HL-60 (cell line): ENCODE results near the gene SCN7A.
A peak's percentile ranks its signal among the peaks of the same experiment; 100 is the strongest.

Source experiments
- DNase-seq, 2 experiments: peaks; one replicate each; pipeline ENCODE4 v3.0.0-alpha.2; 2010 to 2020; ENCODE audit warnings: low read depth in 1 of 2, low spot score in 1 of 2
- H3K27ac ChIP-seq: fragments of 250-450 bp; sonication (Bioruptor Pico); replicated peaks from 2 replicates; pipeline ENCODE4 v1.5.1; 2020; ENCODE audit warnings: mild to moderate bottlenecking, moderate library complexity
- H3K27me3 ChIP-seq: fragments of 250-450 bp; sonication (Bioruptor Pico); 2 replicates; pipeline ENCODE4 v1.5.1; 2021; ENCODE audit warnings: mild to moderate bottlenecking, moderate library complexity; ENCODE audit not compliant: insufficient read depth, poor library complexity, severe bottlenecking
- H3K4me3 ChIP-seq: replicated peaks from 2 replicates; pipeline ENCODE4 v1.5.1; 2011; ENCODE audit warnings: mild to moderate bottlenecking, control low read depth, low read length; ENCODE audit not compliant: insufficient read depth
- GABPA ChIP-seq: IDR thresholded peaks from 2 replicates; pipeline ENCODE4 v1.6.1; 2012; ENCODE audit warnings: low read depth
- POLR2AphosphoS5 ChIP-seq: IDR thresholded peaks from 2 replicates; pipeline ENCODE4 v1.6.1; 2012; ENCODE audit warnings: low read depth
- SPI1 ChIP-seq: IDR thresholded peaks from 2 replicates; pipeline ENCODE4 v1.6.1; 2012; ENCODE audit warnings: low read depth, mild to moderate bottlenecking, borderline replicate concordance
- TF ChIP-seq, protein P1 (sequence below): IDR thresholded peaks from 2 replicates; pipeline ENCODE4 v1.6.1; 2012; ENCODE audit warnings: low read depth; ENCODE audit not compliant: insufficient replicate concordance
- TF ChIP-seq, protein P2 (sequence below): IDR thresholded peaks from one replicate; pipeline ENCODE4 v1.5.1; 2011; ENCODE audit warnings: low read length, control low read depth, inconsistent platforms; ENCODE audit not compliant: insufficient read depth

Gene SCN7A

DNA sequence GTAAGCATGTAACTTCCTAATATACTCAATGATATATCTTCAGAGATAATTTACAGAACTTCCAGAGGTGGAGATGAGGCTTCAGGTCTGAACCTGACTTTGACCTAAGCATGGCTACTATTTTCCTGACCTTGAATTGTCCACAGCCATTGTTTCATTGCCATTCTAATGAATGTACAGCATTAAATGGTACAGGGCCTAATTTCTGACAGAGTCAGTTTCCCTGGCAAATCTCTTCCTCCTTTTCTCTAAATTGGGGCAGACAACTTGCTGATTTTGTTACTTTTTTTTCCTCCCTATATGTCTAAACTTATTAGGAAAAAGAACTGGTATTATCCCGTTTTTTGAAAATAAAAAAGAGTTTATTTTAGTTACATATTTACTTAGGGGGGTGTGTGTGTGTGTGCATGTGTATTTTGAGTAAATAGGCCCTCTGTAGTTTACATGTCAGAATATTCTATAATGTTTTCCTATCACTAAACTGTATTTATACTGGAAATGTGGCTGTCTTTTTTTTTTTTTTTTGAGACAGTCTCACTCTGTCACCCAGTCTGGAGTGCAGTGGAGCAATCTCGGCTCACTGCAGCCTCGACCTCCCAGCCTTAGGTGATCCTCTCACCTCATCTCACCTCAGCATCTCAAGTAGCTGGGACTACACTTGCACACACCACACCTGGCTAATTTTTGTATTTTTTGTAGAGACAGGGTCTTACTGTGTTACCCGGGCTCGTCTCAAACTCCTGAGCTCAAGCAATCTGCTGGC, 75.0 kb downstream of the SCN7A start:
- H3K27ac ChIP-seq = no peak overlapping the region
- no peak overlapping the region for H3K4me3 ChIP-seq
- no peaks in the 10 kb centered on the region for H3K27me3 ChIP-seq
- TF ChIP-seq GABPA = no peak
- no peak for TF ChIP-seq POLR2AphosphoS5
- TF ChIP-seq, protein P1, sequence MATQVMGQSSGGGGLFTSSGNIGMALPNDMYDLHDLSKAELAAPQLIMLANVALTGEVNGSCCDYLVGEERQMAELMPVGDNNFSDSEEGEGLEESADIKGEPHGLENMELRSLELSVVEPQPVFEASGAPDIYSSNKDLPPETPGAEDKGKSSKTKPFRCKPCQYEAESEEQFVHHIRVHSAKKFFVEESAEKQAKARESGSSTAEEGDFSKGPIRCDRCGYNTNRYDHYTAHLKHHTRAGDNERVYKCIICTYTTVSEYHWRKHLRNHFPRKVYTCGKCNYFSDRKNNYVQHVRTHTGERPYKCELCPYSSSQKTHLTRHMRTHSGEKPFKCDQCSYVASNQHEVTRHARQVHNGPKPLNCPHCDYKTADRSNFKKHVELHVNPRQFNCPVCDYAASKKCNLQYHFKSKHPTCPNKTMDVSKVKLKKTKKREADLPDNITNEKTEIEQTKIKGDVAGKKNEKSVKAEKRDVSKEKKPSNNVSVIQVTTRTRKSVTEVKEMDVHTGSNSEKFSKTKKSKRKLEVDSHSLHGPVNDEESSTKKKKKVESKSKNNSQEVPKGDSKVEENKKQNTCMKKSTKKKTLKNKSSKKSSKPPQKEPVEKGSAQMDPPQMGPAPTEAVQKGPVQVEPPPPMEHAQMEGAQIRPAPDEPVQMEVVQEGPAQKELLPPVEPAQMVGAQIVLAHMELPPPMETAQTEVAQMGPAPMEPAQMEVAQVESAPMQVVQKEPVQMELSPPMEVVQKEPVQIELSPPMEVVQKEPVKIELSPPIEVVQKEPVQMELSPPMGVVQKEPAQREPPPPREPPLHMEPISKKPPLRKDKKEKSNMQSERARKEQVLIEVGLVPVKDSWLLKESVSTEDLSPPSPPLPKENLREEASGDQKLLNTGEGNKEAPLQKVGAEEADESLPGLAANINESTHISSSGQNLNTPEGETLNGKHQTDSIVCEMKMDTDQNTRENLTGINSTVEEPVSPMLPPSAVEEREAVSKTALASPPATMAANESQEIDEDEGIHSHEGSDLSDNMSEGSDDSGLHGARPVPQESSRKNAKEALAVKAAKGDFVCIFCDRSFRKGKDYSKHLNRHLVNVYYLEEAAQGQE = no peak
- TF ChIP-seq, protein P2, sequence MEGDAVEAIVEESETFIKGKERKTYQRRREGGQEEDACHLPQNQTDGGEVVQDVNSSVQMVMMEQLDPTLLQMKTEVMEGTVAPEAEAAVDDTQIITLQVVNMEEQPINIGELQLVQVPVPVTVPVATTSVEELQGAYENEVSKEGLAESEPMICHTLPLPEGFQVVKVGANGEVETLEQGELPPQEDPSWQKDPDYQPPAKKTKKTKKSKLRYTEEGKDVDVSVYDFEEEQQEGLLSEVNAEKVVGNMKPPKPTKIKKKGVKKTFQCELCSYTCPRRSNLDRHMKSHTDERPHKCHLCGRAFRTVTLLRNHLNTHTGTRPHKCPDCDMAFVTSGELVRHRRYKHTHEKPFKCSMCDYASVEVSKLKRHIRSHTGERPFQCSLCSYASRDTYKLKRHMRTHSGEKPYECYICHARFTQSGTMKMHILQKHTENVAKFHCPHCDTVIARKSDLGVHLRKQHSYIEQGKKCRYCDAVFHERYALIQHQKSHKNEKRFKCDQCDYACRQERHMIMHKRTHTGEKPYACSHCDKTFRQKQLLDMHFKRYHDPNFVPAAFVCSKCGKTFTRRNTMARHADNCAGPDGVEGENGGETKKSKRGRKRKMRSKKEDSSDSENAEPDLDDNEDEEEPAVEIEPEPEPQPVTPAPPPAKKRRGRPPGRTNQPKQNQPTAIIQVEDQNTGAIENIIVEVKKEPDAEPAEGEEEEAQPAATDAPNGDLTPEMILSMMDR = no peak
- no peak for TF ChIP-seq SPI1
- DNase-seq = no peak

DNA sequence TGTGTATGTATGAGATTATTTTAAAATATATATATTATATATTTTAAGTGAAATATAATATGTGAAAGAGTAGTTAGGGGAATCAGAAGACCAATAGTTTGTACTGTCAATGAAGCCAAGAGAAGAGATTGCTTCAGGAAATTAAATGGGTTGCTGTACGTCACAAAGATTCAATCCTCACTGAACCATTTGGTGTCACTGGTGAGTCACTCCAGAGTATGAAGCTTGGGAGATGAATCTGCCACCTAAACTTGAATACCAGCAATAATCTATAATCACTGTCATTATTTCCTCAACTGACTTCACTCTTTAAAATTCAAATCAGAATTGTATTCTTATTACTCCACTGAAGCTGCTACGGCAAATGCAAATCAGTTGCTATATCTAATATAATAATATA, 76.4 kb downstream of the SCN7A start:
- Histone ChIP-seq H3K27ac (no peak overlapping the region), H3K27me3 (no peaks in the 10 kb centered on the region), H3K4me3 (no peak overlapping the region)
- TF ChIP-seq, protein P2 = peak; percentile 19
- TF ChIP-seq SPI1 (no peak), GABPA (no peak), POLR2AphosphoS5 (no peak)
- TF ChIP-seq, protein P1 = no peak
- DNase-seq = peak in 1 of 2 experiments; percentile 20

DNA sequence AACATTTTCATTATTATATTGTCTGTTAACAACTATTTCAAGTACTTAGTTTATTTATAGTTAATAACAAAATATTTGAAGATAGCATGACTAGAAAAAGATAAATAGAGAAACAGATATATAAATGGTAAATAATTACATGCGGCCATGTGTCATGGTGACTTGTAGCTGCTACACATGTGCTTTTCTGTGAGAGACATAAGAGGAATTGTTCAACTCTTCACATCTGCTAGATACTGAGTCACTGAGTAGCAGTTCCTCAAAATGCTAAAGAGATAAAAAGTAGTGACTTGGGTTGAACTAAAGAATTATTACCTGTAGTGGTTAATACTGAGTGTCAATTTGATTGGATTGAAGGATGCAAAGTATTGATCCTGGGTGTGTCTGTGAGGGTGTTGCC, 80.8 kb downstream of the SCN7A start:
- TF ChIP-seq, protein P2 = no peak
- TF ChIP-seq SPI1 (peak; percentile 54; the same call in 1 of the 2 replicates), GABPA (no peak), POLR2AphosphoS5 (no peak)

More for the DNA sequence above, 80.8 kb downstream of the SCN7A start:
- no peak overlapping the region for H3K27ac ChIP-seq
- H3K27me3 ChIP-seq = no peaks in the 10 kb centered on the region
- DNase-seq = no peak
- no peak overlapping the region for H3K4me3 ChIP-seq
